Measurements from ENCODE around the gene CEP104.

CEP104 gene

GRCh38 chr1:3790952-3791351, 66.1 kb downstream of the CEP104 start:
- no peak for DNase-seq

- DNase-seq = no peak
Observed at GRCh38 chr1:3790500-3790923, 66.5 kb downstream of the CEP104 start.

DNA sequence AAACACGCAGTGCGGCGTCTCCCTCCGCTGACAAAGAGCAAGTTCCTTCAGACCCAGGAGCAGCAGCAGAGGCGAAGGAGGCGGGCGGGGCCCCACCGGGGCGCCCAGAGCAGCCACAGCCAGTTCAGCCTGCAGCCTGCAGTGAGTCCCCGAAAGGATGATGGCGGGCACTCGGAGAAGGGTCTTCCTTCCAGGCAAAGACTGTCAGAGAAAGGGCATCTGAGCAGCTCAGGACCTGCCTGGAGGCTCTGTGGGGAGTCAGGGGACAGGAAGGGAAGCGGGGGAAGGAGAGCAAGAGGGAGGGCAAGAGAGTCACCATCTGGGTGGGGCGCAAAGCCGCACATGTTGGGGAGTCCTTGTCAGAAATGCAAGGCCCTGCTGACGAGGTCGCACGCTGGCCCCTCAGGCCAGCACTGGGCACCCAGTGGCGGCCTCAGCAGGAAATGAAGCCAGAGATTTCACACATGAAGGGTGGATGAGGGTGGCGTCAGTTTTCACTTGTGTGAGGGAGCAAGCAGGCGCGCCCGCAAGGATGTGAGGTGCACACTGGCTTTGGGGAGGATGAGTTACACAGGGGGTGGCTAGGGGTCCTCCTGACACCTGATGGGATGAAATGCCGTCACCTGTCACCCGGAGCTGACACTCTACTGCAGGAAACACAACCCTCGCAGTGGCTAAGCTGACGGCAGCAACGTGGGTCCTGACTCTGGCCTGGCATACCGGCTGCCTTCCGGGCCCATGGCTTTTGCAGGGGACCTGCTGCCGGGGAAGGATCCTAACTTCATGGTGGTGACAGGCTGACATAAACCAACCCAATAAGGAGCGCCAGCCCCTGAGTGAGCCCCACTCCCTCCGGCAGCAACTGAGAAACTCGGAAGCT, 67.3 kb downstream of the CEP104 start:
- DNase-seq = no peak

DNA sequence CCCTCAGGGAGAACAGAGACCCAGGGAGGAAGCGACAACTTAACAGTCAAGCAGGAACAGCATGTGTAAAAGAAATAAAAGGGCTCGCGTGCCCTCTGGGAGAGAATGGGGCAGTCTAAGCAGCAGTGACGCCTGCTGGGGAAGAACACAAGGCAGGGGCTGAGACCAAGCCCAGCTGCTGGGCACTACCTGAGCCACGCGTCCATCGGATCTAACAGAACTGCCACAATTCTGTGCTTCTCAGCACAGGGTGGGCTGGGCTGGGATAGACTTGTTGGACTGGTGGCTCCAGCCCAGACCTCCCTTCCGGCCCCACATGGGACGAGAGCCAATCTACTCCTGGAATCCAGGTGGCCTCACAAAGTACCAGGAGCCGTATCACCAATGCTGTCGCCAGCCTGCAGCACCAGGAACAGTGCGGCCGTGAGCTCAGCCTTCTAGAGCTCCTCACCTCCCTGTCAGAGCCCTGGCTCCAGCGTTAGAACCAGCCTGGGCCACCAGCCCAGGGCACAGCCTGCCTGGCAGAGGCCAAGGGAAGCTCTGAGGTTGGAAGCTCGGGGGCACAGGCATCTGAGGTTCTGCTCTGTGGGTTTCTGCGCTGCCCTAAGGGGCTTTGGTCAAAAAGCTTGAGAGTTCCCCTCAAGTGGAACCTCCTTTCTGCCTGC, 68.1 kb downstream of the CEP104 start:
- no peak for DNase-seq

DNA sequence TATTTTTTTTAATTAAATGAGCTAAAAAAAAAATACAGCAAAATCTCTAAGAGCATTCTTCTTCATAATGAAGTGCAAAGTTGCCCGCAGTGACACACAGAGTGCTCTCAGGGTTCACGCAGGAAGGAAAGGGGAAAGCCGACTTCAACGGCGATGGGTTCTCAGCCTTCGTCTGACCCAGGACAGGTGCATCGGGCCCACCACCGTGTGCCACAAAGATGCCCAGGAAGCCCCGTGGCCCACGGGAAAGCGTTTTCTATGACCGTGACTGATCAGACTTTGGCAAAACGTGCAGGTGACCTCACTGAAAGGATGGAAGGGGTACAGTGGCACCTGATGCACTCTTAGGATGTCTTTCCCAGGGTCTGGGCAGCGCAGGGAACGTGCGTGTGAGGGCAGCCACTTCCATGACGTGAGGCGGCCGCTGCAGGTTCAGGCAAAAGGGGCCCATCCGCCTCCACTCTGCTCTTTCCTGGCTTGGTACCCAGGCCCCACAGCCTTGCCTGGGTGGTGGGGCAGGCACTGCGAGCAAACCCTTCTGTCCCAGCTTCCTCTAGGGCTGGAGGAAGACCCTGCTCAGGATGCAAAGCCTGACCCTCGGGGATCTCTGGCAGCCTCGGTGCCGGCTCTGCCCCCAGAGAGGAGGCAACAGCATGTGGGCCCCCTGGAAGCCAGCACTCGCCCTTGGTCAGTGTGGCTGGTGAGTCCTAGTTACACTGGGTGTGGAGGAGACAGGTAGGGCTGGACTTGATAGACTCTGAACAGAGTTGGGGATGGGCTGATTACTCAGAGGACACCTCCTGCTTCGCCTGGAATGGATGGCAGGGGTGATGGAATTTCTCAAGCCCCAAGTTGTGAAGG, 69.0 kb downstream of the CEP104 start:
- no peak for DNase-seq

GRCh38 chr1:3787349-3787715, 69.7 kb downstream of the CEP104 start:
- DNase-seq = no peak

DNA sequence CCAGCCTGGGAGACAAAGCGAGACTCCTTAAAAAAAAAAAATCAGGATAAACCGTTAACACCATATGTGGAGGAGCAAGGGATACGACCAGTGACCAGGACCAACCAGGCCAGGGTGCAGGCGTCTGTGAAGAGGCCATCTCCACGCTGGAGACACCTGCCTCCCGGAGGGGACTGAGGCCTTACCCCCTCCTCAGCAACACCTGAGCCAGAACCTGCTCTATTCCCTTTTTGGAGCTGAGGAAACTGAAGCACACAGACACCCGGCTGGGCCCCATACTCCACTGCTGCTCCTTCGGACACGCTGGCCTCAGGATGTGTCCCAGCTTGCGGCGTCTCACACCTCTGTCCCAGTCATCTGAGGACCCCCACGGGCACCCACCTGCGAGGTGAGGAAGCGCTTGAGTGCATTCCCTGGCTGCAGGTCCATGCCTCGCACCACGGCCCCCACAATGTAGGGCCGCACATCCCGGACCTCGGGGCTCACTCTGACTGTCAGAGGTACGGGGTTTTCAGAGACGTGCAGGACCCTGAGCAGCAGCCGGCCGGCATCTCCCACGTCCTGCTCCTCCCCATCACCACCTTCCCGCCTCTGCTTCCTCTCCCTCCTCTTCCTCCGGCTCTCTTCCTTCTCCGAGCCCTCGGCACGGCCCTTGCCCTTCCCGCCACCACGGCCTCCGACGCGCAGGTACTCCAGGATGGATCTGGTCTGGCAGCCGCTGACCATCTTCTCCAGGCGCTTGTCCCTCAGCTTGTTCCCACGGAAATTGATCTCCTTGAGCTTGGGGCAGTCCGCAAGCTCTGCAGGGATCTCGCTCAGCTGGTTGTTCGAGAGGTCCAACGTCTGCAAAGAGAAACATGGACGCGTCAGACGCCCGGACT, 70.3 kb downstream of the CEP104 start:
- no peak for DNase-seq

DNA sequence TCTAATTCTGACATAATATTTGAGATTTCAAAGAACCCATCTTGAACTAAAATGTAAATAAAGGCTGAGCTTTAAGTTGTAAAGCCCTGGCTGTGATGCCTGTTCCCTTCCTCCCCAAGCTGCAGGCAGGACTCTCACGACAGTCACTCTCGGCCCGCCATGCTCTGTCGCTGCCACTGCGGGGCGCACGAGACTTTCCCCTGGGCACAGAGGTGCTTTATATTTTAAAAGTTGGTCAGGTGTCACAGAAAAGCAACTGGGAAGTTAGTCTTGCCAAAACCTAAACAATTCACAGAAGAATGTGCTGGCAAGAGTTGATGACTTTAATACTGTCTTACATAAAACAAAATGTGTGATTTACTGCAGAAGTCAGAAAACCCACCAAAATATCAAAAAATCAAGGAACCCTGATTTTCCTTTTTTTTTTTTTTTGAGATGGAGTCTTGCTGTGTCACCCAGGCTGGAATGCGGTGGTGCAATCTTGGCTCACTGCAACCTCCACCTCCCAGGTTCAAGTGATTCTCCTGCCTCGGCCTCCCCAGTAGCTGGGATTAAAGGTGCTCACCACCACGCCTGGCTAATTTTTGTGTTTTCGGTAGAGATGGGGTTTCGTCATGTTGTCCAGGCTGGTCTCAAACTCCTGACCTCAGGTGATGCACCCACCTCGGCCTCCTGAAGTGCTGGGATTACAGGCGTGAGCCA, 71.4 kb downstream of the CEP104 start:
- DNase-seq = no peak

GRCh38 chr1:3785045-3785444, 72.0 kb downstream of the CEP104 start:
- no peak for DNase-seq

- no peak for DNase-seq
Observed at GRCh38 chr1:3783651-3784474, 73.1 kb downstream of the CEP104 start.

- no peak for DNase-seq
Observed at GRCh38 chr1:3780901-3781300, 76.1 kb downstream of the CEP104 start.

DNA sequence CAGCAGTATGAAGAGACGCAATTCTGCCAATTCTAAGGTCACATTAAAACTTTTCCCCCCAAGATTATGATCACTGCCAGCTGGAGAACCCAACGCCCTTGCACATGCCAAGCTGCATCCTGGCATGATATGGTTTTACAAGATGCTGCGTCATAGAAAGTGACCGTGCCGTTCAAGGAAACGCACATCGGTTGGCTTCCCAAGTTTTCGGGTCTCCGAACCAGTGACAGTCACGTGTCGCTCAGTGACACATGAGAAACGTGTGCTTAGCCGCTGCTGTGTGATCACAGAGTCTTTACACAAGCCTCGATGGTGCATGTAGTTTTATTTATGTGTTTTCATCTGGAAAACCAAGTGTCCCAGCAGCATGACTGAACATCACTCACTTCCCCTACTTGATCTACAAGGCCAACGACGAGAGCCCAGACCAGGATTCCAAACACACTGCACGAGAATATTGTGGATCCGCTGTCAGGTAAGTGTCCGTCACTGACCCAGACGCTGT, 77.0 kb downstream of the CEP104 start:
- DNase-seq = no peak

DNA sequence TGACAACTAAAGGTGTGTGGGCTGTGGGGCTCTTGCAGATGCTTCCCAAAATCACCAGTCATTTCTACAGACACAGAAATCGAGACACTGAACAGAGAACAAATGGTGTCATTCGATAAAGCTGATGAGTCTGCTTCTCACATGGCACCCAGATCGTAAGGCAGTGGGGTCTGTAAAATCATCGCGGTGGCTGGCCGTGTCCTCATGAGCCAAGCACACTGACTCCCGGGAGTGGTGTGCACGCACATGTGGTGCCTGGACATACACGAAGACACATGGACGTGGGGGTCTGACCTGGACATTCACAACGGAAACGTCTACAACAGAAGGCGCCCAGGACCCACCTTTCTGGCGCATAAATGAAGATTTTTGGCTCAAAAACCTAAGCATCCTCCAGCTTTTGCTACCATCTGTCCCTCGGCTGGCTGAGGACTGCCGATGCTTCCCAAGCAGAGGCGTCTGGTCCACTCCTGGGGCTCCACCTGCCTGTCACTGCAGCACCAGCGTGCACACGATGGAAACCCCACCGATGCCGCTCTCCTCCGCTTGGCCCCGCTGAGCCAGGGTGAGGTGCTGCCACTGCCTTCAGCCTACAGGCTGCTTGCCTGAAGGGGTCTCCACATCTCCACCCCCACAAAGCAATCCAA, 77.6 kb downstream of the CEP104 start:
- no peak for DNase-seq

DNA sequence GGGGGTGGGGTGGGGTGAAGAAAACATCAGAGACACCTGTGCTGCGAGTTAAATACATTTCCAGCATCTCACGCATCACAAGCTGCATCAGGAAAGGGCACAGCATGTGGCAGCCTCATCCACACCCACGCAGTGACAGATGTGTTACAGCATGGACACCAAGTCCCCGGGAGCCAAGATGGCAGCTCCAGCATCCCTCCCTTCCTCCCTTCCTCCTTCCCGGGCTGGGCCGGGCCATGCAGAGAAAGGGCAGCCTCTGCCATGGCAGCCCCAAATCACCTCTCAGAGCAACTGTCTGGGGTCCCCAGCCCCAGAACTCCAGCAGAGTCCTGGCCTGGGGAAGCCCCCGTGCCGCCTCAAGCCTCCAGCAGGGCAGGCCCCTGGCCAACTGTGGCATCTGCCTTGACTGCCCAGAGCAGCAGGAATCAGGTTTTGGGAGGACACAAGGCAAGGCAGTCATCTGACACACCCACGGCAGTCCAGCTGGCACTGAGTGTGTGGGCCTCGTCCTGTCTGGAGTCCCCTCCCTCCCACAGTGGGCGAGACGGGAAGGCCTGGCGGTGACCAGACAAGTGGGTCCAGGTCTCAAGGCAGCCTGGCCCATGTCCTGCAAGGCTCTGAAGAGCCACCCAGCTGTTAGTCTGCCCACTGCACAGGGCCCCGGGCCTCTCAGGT, 78.3 kb downstream of the CEP104 start:
- no peak for DNase-seq

DNA sequence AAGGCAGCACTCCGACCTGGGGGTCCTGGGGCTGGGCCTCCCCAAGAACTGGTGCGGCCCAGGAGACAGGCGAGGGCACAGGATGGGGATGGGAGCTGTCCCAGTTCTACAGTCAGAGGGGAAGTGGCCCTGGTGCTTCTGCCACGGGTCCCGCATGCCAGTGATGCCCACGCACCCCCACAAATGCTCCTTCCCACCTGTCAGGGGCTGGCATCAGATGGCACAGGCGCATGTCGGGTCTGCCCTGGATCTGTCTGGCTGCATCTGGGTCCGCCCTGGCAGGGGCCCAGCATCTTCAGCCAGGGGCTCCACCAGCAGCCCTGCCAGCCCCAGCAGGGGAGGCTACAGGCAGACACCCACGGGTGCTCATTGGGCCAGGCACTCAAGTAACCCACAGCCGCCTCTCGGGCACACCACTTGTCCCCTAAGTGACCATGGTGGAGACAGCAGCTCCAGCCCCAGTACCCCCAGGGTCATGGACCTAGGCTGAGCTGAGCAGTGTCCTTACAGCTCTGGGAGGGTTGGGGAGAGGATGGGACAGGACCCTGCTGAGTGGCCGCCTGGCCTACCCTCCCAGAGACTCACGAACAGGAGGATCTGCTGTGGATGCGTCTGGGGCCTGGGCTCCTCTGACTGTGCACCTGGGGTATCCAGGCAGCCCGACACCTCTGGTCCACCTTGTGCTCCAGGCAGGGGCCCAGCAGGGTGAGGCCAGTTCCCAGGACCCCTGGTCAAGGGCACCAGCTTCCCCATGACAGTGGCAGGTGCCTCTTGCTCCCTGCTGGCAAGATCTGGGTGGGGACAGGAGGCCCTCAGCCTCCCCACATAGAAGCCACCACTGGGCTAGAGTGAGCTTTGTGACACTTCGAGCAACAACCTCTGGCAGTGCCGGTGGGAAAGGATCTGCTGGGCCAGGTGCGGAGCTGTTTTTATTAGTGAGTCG, 79.1 kb downstream of the CEP104 start:
- DNase-seq = no peak

- no peak for DNase-seq
Observed at GRCh38 chr1:3777078-3777547, 79.9 kb downstream of the CEP104 start.

GRCh38 chr1:3776231-3776961, 80.6 kb downstream of the CEP104 start:
- no peak for DNase-seq

Data from stimulated activated CD4-positive, alpha-beta T cell treated with anti-CD3 and anti-CD28 coated beads, Interleukin-12 subunit alpha, Interleukin-12 subunit beta, amount 100 ng/mL, for 4 hours (primary cell).